GM03348 (cell line): ENCODE results near the gene APEX1.
"Not testable (repeated sequence)": the region's sequence is repeated elsewhere in the genome, so short reads cannot be mapped to it uniquely, and the experiment has no call there.

Source experiments
- DNase-seq: peaks from one replicate; pipeline ENCODE4 v3.0.0; 2012; ENCODE audit warnings: low spot score

Gene APEX1

DNA sequence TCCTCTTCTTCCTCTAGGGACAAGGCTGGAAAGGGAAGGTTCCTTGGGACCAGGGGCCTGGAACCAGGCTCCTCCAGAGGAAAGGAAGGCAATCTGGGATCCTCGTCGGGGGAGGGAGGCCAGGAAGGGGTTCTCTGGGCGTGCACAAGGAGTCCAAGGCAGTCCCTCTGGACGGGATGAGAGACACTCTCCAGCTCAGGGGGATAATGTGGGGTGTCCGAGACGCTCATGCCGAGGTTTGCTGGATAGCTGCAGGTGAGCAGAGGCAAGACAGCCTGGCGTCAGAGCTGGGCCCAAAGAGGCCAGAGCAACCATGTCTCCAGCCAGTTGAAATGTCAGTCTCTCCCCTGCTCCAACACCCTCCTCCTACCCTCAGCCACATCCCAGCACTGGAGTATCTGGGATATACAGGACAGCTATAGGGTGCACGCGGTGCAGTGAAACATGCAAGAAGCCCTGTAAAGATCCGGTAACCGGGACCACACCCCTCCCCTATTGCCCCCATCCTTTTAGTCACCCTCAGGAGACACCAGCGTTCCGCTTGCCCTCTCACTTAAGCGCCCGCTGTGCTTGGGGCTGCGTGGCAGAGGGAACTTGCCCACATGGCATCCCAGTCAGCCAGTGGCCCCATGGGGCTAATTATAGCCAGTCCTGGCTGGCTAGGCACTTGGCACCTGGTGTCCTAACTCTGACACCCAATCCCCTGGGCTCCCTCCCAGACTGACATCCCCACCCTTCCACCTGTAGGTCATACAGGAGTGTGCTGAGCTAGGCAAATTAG is 19.3 kb upstream of the APEX1 start, which contains the start of gene KLHL33:
Gene KLHL33, minus strand, starts transcription at position 585 of the 781 bp plus-strand sequence. Its CDS starts 355 bp downstream, at position 230.
- DNase-seq, result no peak

DNA sequence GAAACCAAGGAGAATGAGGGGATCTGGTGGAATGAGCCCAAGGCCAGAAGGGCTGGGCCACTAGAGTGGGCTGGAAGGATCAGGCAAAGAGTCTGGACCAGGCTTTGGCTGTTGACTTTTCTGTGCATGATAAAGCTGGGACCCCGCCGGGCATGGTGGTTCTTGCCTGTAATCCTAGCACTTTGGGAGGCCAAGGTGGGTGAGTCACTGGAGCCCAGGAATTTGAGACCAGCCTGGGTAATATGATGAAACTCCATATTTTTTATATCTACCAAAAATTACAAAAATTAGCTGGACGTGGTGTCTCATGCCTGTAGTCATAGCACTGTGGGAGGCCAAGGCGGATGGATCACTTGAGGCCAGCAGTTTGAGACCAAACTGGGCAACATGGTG is 18.7 kb upstream of the APEX1 start:
- peak; percentile 47 for DNase-seq

DNA sequence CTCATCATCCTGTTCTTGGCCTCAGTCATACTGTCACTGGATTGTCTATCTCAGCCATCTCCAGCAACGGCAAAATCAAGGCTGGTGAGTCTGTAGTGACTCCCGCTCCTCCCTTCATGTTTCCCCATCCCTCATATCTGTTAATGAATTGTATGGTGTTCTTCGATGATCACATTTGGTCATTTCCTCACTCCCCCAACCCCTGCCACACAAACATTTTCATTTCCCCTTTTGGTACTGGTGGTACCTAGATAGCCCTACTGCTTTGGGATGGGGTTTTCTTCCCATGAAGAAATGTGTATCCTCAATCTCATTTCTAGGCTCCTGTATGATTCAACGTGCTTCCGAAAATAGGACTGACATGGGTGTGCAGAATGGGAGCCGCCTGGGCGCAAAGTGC is 16.4 kb upstream of the APEX1 start:
- no peak for DNase-seq

DNA sequence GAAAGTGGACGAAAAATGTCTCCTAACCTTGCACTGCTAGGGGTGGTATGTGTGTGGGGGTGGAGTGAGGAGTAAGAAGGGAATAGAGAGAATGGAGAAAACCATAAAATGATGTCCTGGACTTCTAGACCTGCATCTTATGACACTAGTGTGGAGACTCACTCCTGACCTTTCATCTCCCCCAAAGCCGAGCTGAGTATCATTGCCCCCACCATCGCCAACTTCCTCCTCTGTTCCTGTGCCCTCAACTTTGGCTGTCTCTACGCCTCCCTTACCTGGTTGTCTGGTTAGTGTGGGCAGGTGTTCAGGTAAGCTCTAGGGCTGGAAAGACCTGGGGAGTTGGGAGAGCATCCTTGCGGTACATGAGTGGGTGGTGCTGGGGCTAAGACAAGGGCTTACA is 14.6 kb upstream of the APEX1 start:
- DNase-seq, result no peak

DNA sequence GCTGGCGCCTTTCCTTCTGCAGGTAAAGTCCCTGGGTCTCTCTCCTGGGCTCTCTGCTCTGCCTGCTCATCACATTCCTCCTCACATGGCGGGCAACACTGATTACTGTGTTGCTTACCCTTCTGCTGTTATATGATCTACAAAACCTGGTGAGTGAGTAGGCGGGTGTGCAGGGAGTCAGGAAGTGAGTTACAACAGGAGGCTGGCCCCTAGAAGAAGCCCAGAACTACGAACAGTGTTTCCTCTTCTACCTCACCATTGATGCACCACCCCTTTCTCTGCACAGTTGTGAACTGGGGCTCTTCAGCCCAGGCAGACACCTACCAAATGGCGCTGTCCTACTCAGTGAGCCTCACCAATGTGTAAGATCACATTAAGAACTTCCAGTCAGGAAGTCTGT is 14.1 kb upstream of the APEX1 start:
- no peak for DNase-seq

- no peak for DNase-seq
These were observed 13.6 kb upstream of the APEX1 start for GRCh38 chr14:20441461-20441860.

- DNase-seq, result not testable (repeated sequence)
These were observed 11.4 kb upstream of the APEX1 start for GRCh38 chr14:20443650-20444049.

DNA sequence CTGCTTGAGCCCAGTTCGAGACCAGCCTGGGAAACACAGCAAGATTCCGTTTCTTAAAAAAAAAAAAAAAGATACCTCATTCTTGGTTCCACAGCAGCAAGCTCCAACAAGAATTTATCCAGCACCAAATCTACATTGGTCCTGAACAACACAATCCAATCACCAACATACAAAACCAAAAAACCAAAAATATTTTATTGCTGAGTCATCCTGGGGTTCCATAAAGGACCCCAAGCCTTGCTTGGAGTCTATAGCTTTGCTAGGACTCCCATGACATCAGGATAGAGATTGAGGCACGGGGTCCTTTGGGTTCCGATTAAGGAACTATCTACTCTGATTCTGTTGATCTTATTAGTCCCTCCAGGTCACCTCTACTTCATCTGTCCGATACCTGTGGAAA is 8.1 kb upstream of the APEX1 start:
- DNase-seq, result no peak

GRCh38 chr14:20452831-20453230 is 2.2 kb upstream of the APEX1 start:
- not testable (repeated sequence) for DNase-seq

DNA sequence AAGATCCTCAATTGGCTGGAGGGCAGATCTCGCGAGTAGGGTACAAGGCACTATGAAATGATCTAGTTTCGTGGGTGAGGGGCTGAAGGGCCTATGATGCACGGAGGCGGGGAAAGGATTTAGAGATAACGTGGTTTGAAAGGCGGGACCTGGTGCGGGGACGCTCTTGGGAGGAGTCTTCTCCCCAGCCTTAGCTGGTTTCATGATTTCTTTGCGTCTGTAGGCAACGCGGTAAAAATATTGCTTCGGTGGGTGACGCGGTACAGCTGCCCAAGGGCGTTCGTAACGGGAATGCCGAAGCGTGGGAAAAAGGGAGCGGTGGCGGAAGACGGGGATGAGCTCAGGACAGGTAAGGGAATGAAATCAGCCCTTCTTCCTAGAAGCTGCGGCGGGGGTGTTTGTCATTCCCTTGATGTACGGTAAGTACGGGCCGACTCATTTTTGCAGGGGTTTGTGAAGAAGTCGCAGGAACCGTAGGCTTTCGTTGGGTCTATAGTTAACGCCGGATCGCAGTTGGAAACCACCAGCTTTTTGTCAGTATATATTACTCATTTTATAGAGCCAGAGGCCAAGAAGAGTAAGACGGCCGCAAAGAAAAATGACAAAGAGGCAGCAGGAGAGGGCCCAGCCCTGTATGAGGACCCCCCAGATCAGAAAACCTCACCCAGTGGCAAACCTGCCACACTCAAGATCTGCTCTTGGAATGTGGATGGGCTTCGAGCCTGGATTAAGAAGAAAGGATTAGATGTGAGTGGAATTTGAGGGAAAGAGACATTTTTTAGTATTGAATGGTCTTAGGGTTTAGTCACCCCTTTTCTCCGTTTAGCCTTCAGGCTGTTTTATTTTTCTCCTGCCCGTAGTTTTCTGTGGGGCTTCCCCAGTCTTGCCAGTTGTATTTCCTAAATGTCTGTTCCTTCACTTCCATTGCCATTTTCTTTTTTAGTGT is 602 bp downstream of the APEX1 start:
- DNase-seq, result peak; percentile 72

- no peak for DNase-seq
These were observed 1.9 kb downstream of the APEX1 start for GRCh38 chr14:20456971-20457370.

DNA sequence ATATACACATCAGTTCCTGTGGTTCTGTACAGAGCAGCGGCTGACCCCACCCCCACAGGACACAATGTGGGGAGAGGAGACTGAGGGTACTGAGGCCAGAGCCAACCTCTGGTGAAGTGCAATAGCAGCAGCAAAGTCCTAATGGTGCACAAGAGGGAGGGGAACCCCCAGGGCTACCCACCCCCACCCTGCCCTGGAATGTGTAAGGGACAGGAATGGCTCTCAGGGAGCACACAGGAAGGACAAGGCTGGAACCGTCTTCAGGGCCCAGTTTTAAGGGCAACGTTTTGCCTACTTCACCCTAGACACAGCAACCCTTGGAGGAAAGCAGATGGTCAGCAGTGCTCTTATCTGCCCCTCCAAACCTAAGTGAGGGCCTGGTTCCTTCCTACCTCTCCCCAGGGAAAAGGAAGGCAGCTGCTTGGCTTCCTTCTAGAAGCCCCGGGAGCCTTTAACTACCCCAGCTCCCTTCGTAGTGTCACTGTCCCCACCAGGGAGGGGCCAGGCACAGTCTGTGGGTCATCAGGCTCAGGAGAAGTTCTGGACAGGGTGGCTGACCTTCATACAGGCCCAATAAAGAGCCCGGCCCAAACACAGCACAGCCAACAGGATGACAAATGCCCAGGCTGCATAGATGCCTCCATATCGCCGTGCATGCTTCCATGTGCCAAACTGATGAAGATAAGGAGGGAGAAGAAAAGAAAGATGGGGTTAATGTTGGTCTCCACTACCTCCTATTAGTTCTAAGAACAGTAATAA is 3.2 kb downstream of the APEX1 start:
- no peak for DNase-seq

DNA sequence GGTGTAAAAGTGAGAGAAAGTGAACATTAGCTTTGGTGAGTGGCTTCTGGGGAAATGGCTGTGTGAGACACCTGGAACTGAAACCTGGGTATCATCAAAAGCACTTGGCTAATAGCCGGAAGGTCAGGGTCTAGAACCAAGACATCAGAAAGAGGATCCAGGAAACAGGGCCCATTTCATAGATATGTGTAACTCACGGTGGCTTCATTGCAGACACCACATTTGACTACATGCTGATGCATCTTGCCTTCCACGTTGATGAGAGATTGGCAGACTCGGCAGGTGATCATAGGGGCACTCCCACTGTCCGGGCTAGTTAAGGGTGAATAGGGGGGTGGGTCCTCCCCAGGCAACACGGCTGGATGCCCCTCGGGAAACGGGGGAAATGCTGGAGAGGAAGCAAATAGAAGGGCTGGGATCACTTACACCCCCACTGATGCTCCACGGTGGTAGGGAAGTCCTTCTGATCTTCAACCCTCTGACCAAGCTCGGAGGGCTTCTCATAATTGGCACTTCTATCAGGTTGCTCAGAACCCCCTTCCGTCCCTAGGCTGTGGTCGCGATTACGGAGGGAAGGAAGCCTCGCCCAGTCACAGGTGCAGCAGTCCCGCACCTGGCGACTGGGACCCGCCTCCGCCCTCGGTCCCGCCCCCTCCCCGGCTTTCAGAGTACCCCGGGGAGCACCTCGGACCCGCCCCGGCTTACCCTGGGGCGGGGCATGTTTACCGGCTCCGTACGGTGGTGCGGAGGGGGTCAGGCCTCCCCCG is 5.6 kb downstream of the APEX1 start:
- no peak for DNase-seq

DNA sequence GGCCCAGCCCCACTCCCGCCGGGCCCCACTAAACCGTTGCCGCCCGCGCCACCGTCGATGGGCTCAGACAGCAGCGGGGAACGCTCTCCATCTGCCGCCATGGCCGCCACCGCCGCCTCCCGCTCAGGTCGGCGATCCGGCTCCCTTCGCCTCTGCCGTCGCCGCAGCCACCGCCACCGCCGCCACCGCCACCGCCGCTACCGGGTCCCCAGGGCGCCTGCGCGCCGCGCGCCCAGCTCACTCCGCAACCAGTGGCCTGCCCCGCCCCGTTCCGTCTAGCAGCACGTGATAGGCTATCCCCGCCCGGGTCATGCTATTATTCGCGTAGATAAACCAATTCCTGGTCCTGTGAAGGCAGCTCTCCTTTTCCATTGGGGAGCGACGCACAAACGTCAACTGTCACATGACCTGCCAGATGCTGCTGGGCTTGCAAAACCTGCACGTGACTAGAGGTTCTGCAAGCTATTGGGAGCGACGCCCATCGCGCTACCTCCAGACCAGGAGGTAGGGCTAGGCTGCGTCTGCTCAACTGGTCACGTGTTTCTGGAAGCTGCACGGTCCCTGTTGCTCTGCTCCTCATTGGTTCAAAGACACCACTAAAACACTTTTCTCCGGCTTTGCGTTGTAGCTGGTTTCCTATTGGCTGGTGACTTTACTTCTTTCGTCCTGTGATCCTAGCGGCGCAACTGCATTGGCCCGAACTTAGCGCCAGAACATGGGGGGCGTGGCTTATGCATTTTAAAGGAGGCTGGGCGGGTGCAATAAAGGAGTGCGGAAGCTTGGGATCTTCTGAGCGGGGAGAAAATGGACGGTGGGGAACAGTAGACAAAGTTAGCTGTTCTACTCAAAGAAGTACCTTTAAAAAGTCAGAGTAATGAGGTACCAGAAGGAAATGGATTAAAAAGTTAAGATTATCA is 6.5 kb downstream of the APEX1 start, which contains the start of gene PIP4P1:
Gene PIP4P1, minus strand, starts transcription at position 210 of the 917 bp plus-strand sequence. Its CDS starts 109 bp downstream, at position 101.
- DNase-seq, result peak; percentile 96

GRCh38 chr14:20468764-20469241 is 13.8 kb downstream of the APEX1 start:
- peak; percentile 12 for DNase-seq

DNA sequence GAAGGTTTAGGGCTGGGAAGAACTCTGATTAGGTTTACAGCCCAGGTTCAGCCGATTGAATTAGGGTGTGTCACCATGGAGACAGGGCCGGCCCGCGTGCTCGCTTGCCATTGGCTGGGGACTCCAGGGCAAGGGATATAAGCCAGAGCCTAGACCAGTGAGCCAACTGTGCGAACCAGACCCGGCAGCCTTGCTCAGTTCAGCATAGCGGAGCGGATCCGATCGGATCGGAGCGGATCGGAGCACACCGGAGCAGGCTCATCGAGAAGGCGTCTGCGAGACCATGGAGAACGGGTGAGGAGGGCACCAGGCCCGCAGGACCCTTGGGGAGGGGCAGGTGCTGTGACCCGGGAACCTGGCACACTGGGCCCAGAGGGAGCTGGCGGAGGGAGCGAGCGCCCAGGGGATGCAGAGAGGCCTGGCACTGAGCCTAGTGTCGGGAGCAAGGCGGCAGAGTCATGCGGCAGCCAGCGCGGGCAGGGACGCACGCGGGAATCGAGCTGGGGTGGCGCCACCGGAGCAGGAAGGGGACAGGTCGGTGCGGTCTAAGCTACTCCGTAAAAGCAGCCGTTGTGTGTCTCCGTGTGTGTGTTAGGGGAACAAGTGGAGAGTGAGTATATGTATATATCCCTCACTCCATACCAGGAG is 14.3 kb downstream of the APEX1 start, which contains the start of gene PNP:
Gene PNP, plus strand, starts transcription at position 165 of the 648 bp plus-strand sequence. Its CDS starts 119 bp downstream, at position 284.
- peak; percentile 96 for DNase-seq

- peak; percentile 74 for DNase-seq
These were observed 15.0 kb downstream of the APEX1 start for GRCh38 chr14:20469890-20470602.

- peak; percentile 14 for DNase-seq
These were observed 15.5 kb downstream of the APEX1 start for GRCh38 chr14:20470603-20470901.
